IMR-90 (cell line): Measurements from ENCODE around the gene SAMD1. TPM values are rescaled to one million over a fixed set of nuclear protein-coding genes. Genes with fewer than 3 reads are reported as not detected.

ENCODE experiments used
- ATAC-seq: fragments of 200-7000 bp; cut with Tn5 transposase; 2 replicates; pipeline ENCODE4 v1.9.1; 2020; ENCODE audit warnings: low read depth, mild to moderate bottlenecking, moderate library complexity
- BruUV-seq: library from RNA; stranded (reverse); fragments of 400-500 nt; replicated peaks from 2 replicates; lab custom pipeline; 2021; lab: Mats Ljungman, UMichigan
- CTCF ChIA-PET: fragments of 300-600 bp; formaldehyde crosslinking; extraction: SDS; loops from one replicate; lab custom pipeline; 2021; ENCODE audit warnings: antibody characterized with exemption; lab: Yijun Ruan, JAX
- POLR2A ChIA-PET: fragments of 300-600 bp; sonication (Branson Sonifier 250); formaldehyde crosslinking; loops from one replicate; lab custom pipeline; 2022; ENCODE audit warnings: antibody characterized with exemption; ENCODE audit not compliant: unreplicated experiment; lab: Charles Lee
- DNase-seq: peaks from one replicate; pipeline ENCODE4 v3.0.0; 2013
- H2AFZ ChIP-seq: replicated peaks from 2 replicates; pipeline ENCODE3; 2013; ENCODE audit warnings: low read length, mild to moderate bottlenecking; ENCODE audit not compliant: poor library complexity
- H2AK5ac ChIP-seq: 2 replicates; pipeline ENCODE4 v1.6.1; 2013; ENCODE audit warnings: low read depth, low read length, inconsistent platforms
- H2AK9ac ChIP-seq: replicated peaks from 2 replicates; pipeline ENCODE3; 2013; ENCODE audit warnings: mild to moderate bottlenecking, low read depth, low read length, moderate library complexity; ENCODE audit not compliant: poor library complexity
- H2BK120ac ChIP-seq: 2 replicates; pipeline ENCODE4 v1.6.1; 2013; ENCODE audit warnings: low read depth, low read length, inconsistent platforms
- H2BK15ac ChIP-seq: 3 replicates; pipeline ENCODE4 v1.6.1; 2013; ENCODE audit warnings: low read depth, low read length, inconsistent platforms
- H2BK20ac ChIP-seq: 2 replicates; pipeline ENCODE4 v1.6.1; 2013; ENCODE audit warnings: low read depth, mild to moderate bottlenecking, inconsistent platforms, low read length, moderate library complexity
- H2BK5ac ChIP-seq: 2 replicates; pipeline ENCODE4 v1.6.1; 2013; ENCODE audit warnings: mild to moderate bottlenecking, low read depth, low read length, inconsistent platforms; ENCODE audit not compliant: poor library complexity, severe bottlenecking
- H3K14ac ChIP-seq: replicated peaks from 2 replicates; pipeline ENCODE4 v1.6.1; 2013; ENCODE audit warnings: low read depth, low read length, inconsistent platforms
- H3K18ac ChIP-seq: 2 replicates; pipeline ENCODE4 v1.6.1; 2013; ENCODE audit warnings: low read depth, low read length, control low read depth
- H3K23ac ChIP-seq: 2 replicates; pipeline ENCODE4 v1.6.1; 2013; ENCODE audit warnings: low read depth, low read length, inconsistent platforms
- H3K27ac ChIP-seq: 2 replicates; pipeline ENCODE4 v1.5.1; 2013; ENCODE audit warnings: mild to moderate bottlenecking, control low read depth, low read length; ENCODE audit not compliant: insufficient read depth
- H3K27me3 ChIP-seq: 2 replicates; pipeline ENCODE4 v1.6.1; 2013; ENCODE audit warnings: low read length; ENCODE audit not compliant: control insufficient read depth, insufficient read depth
- H3K36me3 ChIP-seq: 2 replicates; pipeline ENCODE4 v1.6.1; 2013; ENCODE audit warnings: low read length, mixed read lengths; ENCODE audit not compliant: control insufficient read depth, insufficient read depth
- H3K4ac ChIP-seq: 2 replicates; pipeline ENCODE4 v1.6.1; 2013; ENCODE audit warnings: low read depth, low read length, inconsistent platforms
- H3K4me1 ChIP-seq: 2 replicates; pipeline ENCODE4 v1.6.1; 2013; ENCODE audit warnings: low read length, mixed read lengths; ENCODE audit not compliant: control insufficient read depth, insufficient read depth
- H3K4me2 ChIP-seq: 2 replicates; pipeline ENCODE4 v1.6.1; 2013; ENCODE audit warnings: low read depth, mild to moderate bottlenecking, control low read depth, low read length, moderate library complexity
- H3K4me3 ChIP-seq: 2 replicates; pipeline ENCODE4 v1.5.1; 2013; ENCODE audit warnings: low read depth, mild to moderate bottlenecking, control low read depth, low read length, moderate library complexity; ENCODE audit not compliant: insufficient read depth
- H3K56ac ChIP-seq: 2 replicates; pipeline ENCODE4 v1.6.1; 2013; ENCODE audit warnings: low read length, inconsistent platforms; ENCODE audit not compliant: insufficient read depth; ENCODE audit errors: extremely low read depth
- H3K79me1 ChIP-seq, 2 experiments: 2 replicates each; pipeline ENCODE4 v1.6.1; 2013; ENCODE audit warnings: low read length in 2 of 2, inconsistent platforms in 1 of 2, low read depth in 1 of 2
- H3K9ac ChIP-seq: 2 replicates; pipeline ENCODE4 v1.6.1; 2013; ENCODE audit warnings: low read depth, low read length, control low read depth
- H3K9me1 ChIP-seq: 2 replicates; pipeline ENCODE4 v1.6.1; 2013; ENCODE audit warnings: low read length, inconsistent platforms; ENCODE audit not compliant: insufficient read depth
- H3K9me3 ChIP-seq: 2 replicates; pipeline ENCODE4 v1.6.1; 2013; ENCODE audit warnings: low read length; ENCODE audit not compliant: control insufficient read depth, insufficient read depth
- H4K20me1 ChIP-seq: 2 replicates; pipeline ENCODE4 v1.6.1; 2013; ENCODE audit warnings: low read length, inconsistent platforms; ENCODE audit not compliant: insufficient read depth
- H4K5ac ChIP-seq: 2 replicates; pipeline ENCODE4 v1.6.1; 2013; ENCODE audit warnings: mild to moderate bottlenecking, low read depth, low read length, control low read depth
- H4K8ac ChIP-seq, 2 experiments: 2 replicates each; pipeline ENCODE4 v1.6.1; 2013; ENCODE audit warnings: low read depth in 2 of 2, low read length in 2 of 2, control low read depth in 1 of 2, inconsistent platforms in 1 of 2
- H4K91ac ChIP-seq: 2 replicates; pipeline ENCODE4 v1.6.1; 2013; ENCODE audit warnings: low read depth, low read length, inconsistent platforms; ENCODE audit not compliant: insufficient read depth
- CEBPB ChIP-seq: IDR thresholded peaks from 2 replicates; pipeline ENCODE4 v1.6.1; 2012; ENCODE audit warnings: low read depth, low read length, improper control_type of control experiment
- MAZ ChIP-seq: IDR thresholded peaks from 2 replicates; pipeline ENCODE4 v1.6.1; 2012; ENCODE audit warnings: low read depth, mild to moderate bottlenecking, low read length, improper control_type of control experiment, moderate library complexity, borderline replicate concordance
- RAD21 ChIP-seq: IDR thresholded peaks from 2 replicates; pipeline ENCODE4 v1.6.1; 2012; ENCODE audit warnings: low read length, improper control_type of control experiment
- WGBS, 2 experiments: methylation state at CpG; one replicate each; pipeline versions ENCODE4 v1.1.5 to v1.1.7; 2013; ENCODE audit warnings: missing lambda C conversion rate in 2 of 2; ENCODE audit not compliant: insufficient read length in 1 of 2; ENCODE audit errors: extremely low coverage in 2 of 2; 5-methylcytosine and 5-hydroxymethylcytosine counted together
- dilution Hi-C: fragments of 300-500 bp; cut with HindIII; formaldehyde crosslinking; loops from one replicate; pipeline ENCODE4 v1.14.3; 2018; ENCODE audit warnings: low sequenced_read_pairs; ENCODE audit not compliant: unreplicated experiment
- in situ Hi-C: fragments of 300-500 bp; cut with MboI; formaldehyde crosslinking; loops from 3 replicates; pipeline ENCODE4 v1.14.3; 2019; ENCODE audit warnings: low sequenced_read_pairs, inconsistent platforms, mixed read lengths
- intact Hi-C: fragments of 100-400 bp; cut with micrococcal nuclease; formaldehyde crosslinking; loops from 2 replicates; pipeline ENCODE4 v1.10.0; 2022
- polyA plus RNA-seq, 3 experiments: library from polyadenylated mRNA; depleted of rRNA; stranded (reverse); fragments of >200 nt; gene quantifications; 2 replicates each; pipeline ENCODE4 v1.2.3, GENCODE V29; 2012; ENCODE audit warnings: low replicate concordance in 1 of 3
- total RNA-seq: library from RNA; depleted of rRNA; stranded (reverse); fragments of >200 nt; gene quantifications from 2 replicates; pipeline ENCODE4 v1.2.3, GENCODE V29; 2012

Gene SAMD1
- total and polyA plus RNA-seq, 2 of the 4 experiments (the other 2 are of a cell fraction), result 6.5 to 14.1 TPM

DNA sequence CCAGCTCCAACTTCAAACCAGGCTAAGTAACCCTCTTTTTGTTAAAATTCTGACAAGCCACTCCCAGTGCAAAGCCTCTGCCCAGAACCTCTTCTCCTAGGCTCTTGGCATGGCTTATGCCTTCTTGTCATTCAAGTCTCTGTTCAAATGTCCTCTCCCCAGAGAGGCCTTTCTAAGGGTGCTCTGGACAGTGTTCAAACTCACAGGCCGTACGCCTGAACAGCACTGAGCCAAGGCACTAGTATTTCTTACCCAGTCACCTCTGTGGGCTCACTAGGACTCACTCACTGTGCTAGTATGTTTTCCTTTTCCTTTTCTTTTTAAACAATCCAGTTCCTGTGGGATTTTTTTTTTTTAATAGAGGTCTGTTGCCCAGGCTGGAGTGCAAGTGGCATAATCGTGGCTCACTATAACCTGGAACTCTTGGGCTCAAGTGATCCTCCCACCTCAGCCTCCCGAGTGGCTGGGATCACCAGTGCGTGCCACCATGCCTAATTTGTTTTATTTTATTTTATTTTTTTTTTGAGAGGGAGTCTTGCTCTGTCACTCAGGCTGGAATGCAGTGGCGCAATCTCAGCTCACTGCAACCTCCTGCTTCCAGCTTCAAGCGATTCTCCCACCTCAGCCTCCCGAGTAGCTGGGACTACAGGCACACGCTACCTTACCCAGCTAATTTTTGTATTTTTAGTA lies 48.2 kb upstream of the SAMD1 start:
- TF ChIP-seq CEBPB, result peak; percentile 89
- TF ChIP-seq MAZ, result no peak
- no peak for TF ChIP-seq RAD21

More for the DNA sequence above, 48.2 kb upstream of the SAMD1 start:
- Histone ChIP-seq H2BK20ac (no peak overlapping the region), H4K20me1 (peaks cover 9% of the 10 kb centered on the region; the same call in 1 of the 2 replicates), H3K9me1 (peaks cover 2% of the 10 kb centered on the region; the same call in 1 of the 2 replicates), H4K8ac (peak overlapping the region; percentile 32 to 64; a peak in 2 of 4 replicates), H4K5ac (no peak overlapping the region), H3K36me3 (no peaks in the 10 kb centered on the region), H3K14ac (peak overlapping the region; percentile 33; the same call in 1 of the 2 replicates), H3K4me1 (peaks cover 6% of the 10 kb centered on the region), H3K9ac (peak overlapping the region; percentile 0; the same call in 1 of the 2 replicates), H3K27me3 (no peaks in the 10 kb centered on the region), H3K79me1 (peaks cover 22 to 53% of the 10 kb centered on the region in 2 experiments), H4K91ac (0 out of 2 replicates have a peak overlapping the region, but pooled peaks have one; percentile 22), H3K4me3 (no peak overlapping the region), H2BK120ac (0 out of 2 replicates have a peak overlapping the region, but pooled peaks have one; percentile 12), H2AK5ac (peak overlapping the region; percentile 79; the same call in 1 of the 2 replicates), H3K9me3 (no peaks in the 10 kb centered on the region), H3K23ac (peak overlapping the region; percentile 53; the same call in 1 of the 2 replicates), H3K27ac (peak overlapping the region; percentile 60), H3K56ac (no peak overlapping the region), H2BK5ac (peak overlapping the region; percentile 70), H2BK15ac (peak overlapping the region; percentile 29; the same call in 1 of the 3 replicates), H3K4me2 (peak overlapping the region; percentile 59), H2AK9ac (peak overlapping the region; percentile 74), H3K18ac (no peak overlapping the region; the same call in 1 of the 2 replicates), H2AFZ (peak overlapping the region; percentile 59), H3K4ac (peak overlapping the region; percentile 55)
- ATAC-seq (no peak), DNase-seq (peak; percentile 78)
- dilution Hi-C loops (no loop called here), intact Hi-C loops (loop anchor here (5.0 kb wide), 1 partner anchor 339 kb away; the partner anchor contains the start of gene PTGER1), in situ Hi-C loops (no loop called here)
- no TSS peak for BruUV-seq
- no CpG with 5 or more reads among the region's 9 CpGs for WGBS, 2 experiments
- POLR2A ChIA-PET, result no interaction called here
- CTCF ChIA-PET, result no interaction called here
